H9 (cell line): ENCODE results near the gene FBRSL1. TPM values are rescaled to one million over a fixed set of nuclear protein-coding genes. Genes with fewer than 3 reads are reported as not detected.

Experiments
- DNase-seq: peaks from one replicate; pipeline ENCODE4 v3.0.0-alpha.2; 2017
- H2AFZ ChIP-seq: one replicate; pipeline ENCODE4 v1.6.1; 2013; ENCODE audit warnings: mild to moderate bottlenecking, low read length, control low read depth, moderate library complexity
- H2AK5ac ChIP-seq: 2 replicates; pipeline ENCODE4 v1.6.1; 2013; ENCODE audit warnings: low read length, control low read depth, mixed read lengths; ENCODE audit not compliant: insufficient read length
- H2BK120ac ChIP-seq: one replicate; pipeline ENCODE4 v1.6.1; 2013; ENCODE audit warnings: low read depth, mild to moderate bottlenecking, low read length, control low read depth, inconsistent platforms; ENCODE audit not compliant: poor library complexity, severe bottlenecking
- H2BK12ac ChIP-seq: 2 replicates; pipeline ENCODE4 v1.6.1; 2013; ENCODE audit warnings: low read length, control low read depth, mixed read lengths, low read depth; ENCODE audit not compliant: insufficient read length
- H2BK15ac ChIP-seq: 2 replicates; pipeline ENCODE4 v1.6.1; 2013; ENCODE audit warnings: low read depth, low read length, control low read depth
- H2BK20ac ChIP-seq: one replicate; pipeline ENCODE4 v1.6.1; 2013; ENCODE audit warnings: low read depth, mild to moderate bottlenecking, low read length, control low read depth, inconsistent platforms; ENCODE audit not compliant: poor library complexity, severe bottlenecking
- H2BK5ac ChIP-seq: 2 replicates; pipeline ENCODE4 v1.6.1; 2013; ENCODE audit warnings: low read length, control low read depth, mixed read lengths; ENCODE audit not compliant: insufficient read length
- H3K14ac ChIP-seq: 2 replicates; pipeline ENCODE4 v1.6.1; 2013; ENCODE audit warnings: low read length, control low read depth; ENCODE audit not compliant: insufficient read depth
- H3K18ac ChIP-seq: 2 replicates; pipeline ENCODE4 v1.6.1; 2013; ENCODE audit warnings: low read depth, mild to moderate bottlenecking, mixed read lengths, low read length, control low read depth; ENCODE audit not compliant: insufficient read length
- H3K23ac ChIP-seq: 2 replicates; pipeline ENCODE4 v1.6.1; 2013; ENCODE audit warnings: low read length, control low read depth, mixed read lengths, low read depth; ENCODE audit not compliant: insufficient read length
- H3K23me2 ChIP-seq: 2 replicates; pipeline ENCODE4 v1.6.1; 2013; ENCODE audit warnings: low read depth, mild to moderate bottlenecking, mixed read lengths, low read length, control low read depth; ENCODE audit not compliant: insufficient read length, poor library complexity, severe bottlenecking
- H3K27ac ChIP-seq: 2 replicates; pipeline ENCODE4 v1.5.1; 2013; ENCODE audit warnings: low read length, control low read depth, mixed read lengths, low read depth; ENCODE audit not compliant: insufficient read length
- H3K27me3 ChIP-seq: 2 replicates; pipeline ENCODE4 v1.6.1; 2013; ENCODE audit warnings: low read length, control low read depth, inconsistent platforms; ENCODE audit not compliant: insufficient read depth
- H3K4ac ChIP-seq: 2 replicates; pipeline ENCODE4 v1.6.1; 2013; ENCODE audit warnings: low read depth, mild to moderate bottlenecking, control low read depth, inconsistent platforms, low read length, moderate library complexity
- H3K4me1 ChIP-seq: 2 replicates; pipeline ENCODE4 v1.6.1; 2013; ENCODE audit warnings: low read length, control low read depth, inconsistent platforms; ENCODE audit not compliant: insufficient read depth
- H3K4me2 ChIP-seq: 2 replicates; pipeline ENCODE4 v1.6.1; 2013; ENCODE audit warnings: low read length, control low read depth, mixed read lengths; ENCODE audit not compliant: insufficient read length, insufficient read depth
- H3K56ac ChIP-seq: 2 replicates; pipeline ENCODE4 v1.6.1; 2013; ENCODE audit warnings: low read depth, mild to moderate bottlenecking, mixed read lengths, low read length, control low read depth; ENCODE audit not compliant: insufficient read length
- H3K79me1 ChIP-seq: 2 replicates; pipeline ENCODE4 v1.6.1; 2013; ENCODE audit warnings: low read depth, mild to moderate bottlenecking, moderate library complexity, low read length, control low read depth, inconsistent platforms; ENCODE audit not compliant: insufficient read depth, poor library complexity, severe bottlenecking
- H3K79me2 ChIP-seq: 2 replicates; pipeline ENCODE4 v1.6.1; 2013; ENCODE audit warnings: low read length, control low read depth, inconsistent platforms; ENCODE audit not compliant: insufficient read depth
- H3K9ac ChIP-seq: 2 replicates; pipeline ENCODE4 v1.6.1; 2013; ENCODE audit warnings: low read length, control low read depth, mixed read lengths; ENCODE audit not compliant: insufficient read length; ENCODE audit errors: extremely low read depth
- H3K9me3 ChIP-seq: one replicate; pipeline ENCODE4 v1.6.1; 2013; ENCODE audit warnings: low read depth, low read length, inconsistent platforms; ENCODE audit not compliant: control insufficient read depth
- H3T11ph ChIP-seq: one replicate; pipeline ENCODE4 v1.6.1; 2013; ENCODE audit warnings: mild to moderate bottlenecking, low read length, control low read depth, inconsistent platforms
- H4K20me1 ChIP-seq: one replicate; pipeline ENCODE4 v1.6.1; 2013; ENCODE audit not compliant: control insufficient read depth, insufficient read length, insufficient read depth
- H4K5ac ChIP-seq: 2 replicates; pipeline ENCODE4 v1.6.1; 2013; ENCODE audit warnings: low read depth, mild to moderate bottlenecking, mixed read lengths, low read length, control low read depth; ENCODE audit not compliant: insufficient read length
- H4K8ac ChIP-seq: replicated peaks from 2 replicates; pipeline ENCODE4 v1.6.1; 2013; ENCODE audit warnings: low read length, control low read depth, mixed read lengths, low read depth; ENCODE audit not compliant: insufficient read length
- H4K91ac ChIP-seq: 2 replicates; pipeline ENCODE4 v1.6.1; 2013; ENCODE audit warnings: low read depth, mild to moderate bottlenecking, moderate library complexity, mixed read lengths, low read length, control low read depth; ENCODE audit not compliant: insufficient read length
- H3K27ac Mint-ChIP-seq, 3 experiments: 2 replicates in 2 of 3; 3 replicates in 1 of 3; pipeline ENCODE4 v1.8.0; 2020 to 2021; ENCODE audit warnings: mixed read lengths in 3 of 3, mild to moderate bottlenecking in 1 of 3, moderate library complexity in 1 of 3
- H3K27me3 Mint-ChIP-seq: 2 replicates; pipeline ENCODE4 v1.8.0; 2021; ENCODE audit warnings: low read depth, mild to moderate bottlenecking, moderate library complexity, mixed read lengths
- H3K36me3 Mint-ChIP-seq, 3 experiments: 2 replicates in 2 of 3; 3 replicates in 1 of 3; pipeline ENCODE4 v1.8.0; 2020 to 2021; ENCODE audit warnings: low read depth in 3 of 3, mixed read lengths in 3 of 3; ENCODE audit not compliant: insufficient read depth in 1 of 3
- H3K4me1 Mint-ChIP-seq, 2 experiments: 2 replicates each; pipeline ENCODE4 v1.8.0; 2020; ENCODE audit warnings: mixed read lengths in 2 of 2
- H3K4me3 Mint-ChIP-seq, 2 experiments: 2 replicates in 1 of 2; 3 replicates in 1 of 2; pipeline ENCODE4 v1.8.0; 2020 to 2021; ENCODE audit warnings: mild to moderate bottlenecking in 2 of 2, mixed read lengths in 2 of 2, moderate library complexity in 1 of 2
- H3K9me3 Mint-ChIP-seq, 2 experiments: 2 replicates in 1 of 2; 3 replicates in 1 of 2; pipeline ENCODE4 v1.8.0; 2020; ENCODE audit warnings: mild to moderate bottlenecking in 2 of 2, mixed read lengths in 2 of 2, moderate library complexity in 1 of 2
- CTCF ChIP-seq: fragments of 200-600 bp; sonication (generic); conservative IDR thresholded peaks from 3 replicates; pipeline ENCODE4 v1.8.0; 2021; ENCODE audit warnings: antibody characterized with exemption, mild to moderate bottlenecking
- WGBS: extraction: QIAGEN DNeasy Blood & Tissue Kit; methylation state at CpG from one replicate; pipeline ENCODE4 v1.1.7; 2013; ENCODE audit warnings: missing lambda C conversion rate, low lambda C conversion rate, mixed read lengths; ENCODE audit not compliant: insufficient read length; ENCODE audit errors: extremely low coverage; 5-methylcytosine and 5-hydroxymethylcytosine counted together
- total RNA-seq: library from RNA; stranded (reverse); gene quantifications from 2 replicates; pipeline ENCODE4 v1.2.1, GENCODE V29; 2021

Gene FBRSL1
- total RNA-seq, 1 experiment from 2014 or later = 90.8 TPM

DNA sequence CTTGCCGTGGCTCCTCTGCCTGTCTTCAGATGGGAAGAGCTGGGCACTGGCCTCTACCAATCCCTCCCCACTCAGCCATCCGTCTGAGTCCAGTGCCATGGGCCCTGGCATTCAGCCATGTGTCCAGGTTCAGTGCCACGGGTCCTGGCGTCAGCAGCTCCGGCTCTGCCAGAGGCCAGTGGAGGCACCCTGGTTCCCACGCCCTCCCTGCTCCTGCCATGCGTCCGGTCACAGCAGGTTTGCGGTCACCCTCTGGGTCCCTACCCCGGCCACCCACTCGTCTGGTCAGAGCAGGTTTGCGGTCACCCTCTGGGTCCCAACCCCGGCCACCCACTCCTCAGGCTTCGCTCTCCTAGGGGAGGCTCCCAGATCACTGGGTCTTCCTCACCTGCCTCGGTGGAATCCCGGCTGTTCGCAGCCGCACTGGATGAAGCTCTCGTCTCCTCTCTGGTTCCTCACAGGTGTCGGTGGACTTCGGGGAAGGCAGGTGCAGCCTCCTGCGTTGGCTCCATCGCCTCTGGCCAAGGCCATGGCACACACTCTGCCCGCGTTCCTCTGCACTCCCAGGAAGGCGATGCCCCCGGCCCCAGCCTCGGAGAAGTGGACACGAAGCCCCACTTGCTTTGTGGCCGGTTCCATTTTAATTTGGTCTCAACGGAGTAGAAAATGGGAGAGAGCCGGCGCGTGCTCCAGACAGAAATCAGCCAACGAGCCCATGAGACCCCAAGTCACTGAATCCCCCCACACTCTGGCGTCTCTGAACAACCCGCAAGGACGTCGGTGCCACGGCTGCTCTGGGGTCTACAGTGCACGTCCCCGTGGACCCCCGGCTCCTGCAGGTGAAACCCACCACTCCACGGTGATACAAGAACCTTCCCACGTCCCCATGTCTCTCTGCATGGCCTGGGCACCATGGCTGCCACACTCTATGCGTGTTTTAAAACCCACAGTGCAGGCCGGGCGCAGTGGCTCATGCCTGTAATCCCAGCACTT lies 47.8 kb upstream of the FBRSL1 start:
- Mint-ChIP-seq H3K4me3 (no peak overlapping the region; a peak in 1 of 5 replicates), H3K27ac (no peak overlapping the region), H3K36me3 (peaks cover 0 to 22% (median 6%) of the 10 kb centered on the region in 3 experiments; a peak in 4 of 7 replicates), H3K9me3 (peaks cover 18 to 60% of the 10 kb centered on the region in 2 experiments), H3K4me1 (peaks cover 14 to 17% of the 10 kb centered on the region in 2 experiments), H3K27me3 (peaks cover 91% of the 10 kb centered on the region)
- Histone ChIP-seq H3K9ac (no peak overlapping the region), H3K9me3 (no peaks in the 10 kb centered on the region), H3K18ac (no peak overlapping the region), H3K79me2 (no peaks in the 10 kb centered on the region), H3K4me1 (no peaks in the 10 kb centered on the region), H2BK5ac (no peak overlapping the region), H3K4me2 (no peak overlapping the region), H3K23ac (no peak overlapping the region), H3K27me3 (peaks cover 5% of the 10 kb centered on the region; the same call in 1 of the 2 replicates), H2BK120ac (no peak overlapping the region), H2AK5ac (no peak overlapping the region), H3K79me1 (no peaks in the 10 kb centered on the region), H4K8ac (no peak overlapping the region), H3K27ac (no peak overlapping the region), H3K56ac (no peak overlapping the region), H3T11ph (no peak overlapping the region), H3K23me2 (peaks cover 3% of the 10 kb centered on the region), H3K14ac (no peak overlapping the region), H3K4ac (no peak overlapping the region), H4K91ac (no peak overlapping the region), H4K5ac (no peak overlapping the region), H2BK20ac (no peak overlapping the region), H2BK15ac (no peak overlapping the region), H2BK12ac (no peak overlapping the region), H2AFZ (no peak overlapping the region), H4K20me1 (no peaks in the 10 kb centered on the region)
- no peak for TF ChIP-seq CTCF
- WGBS = no CpG with 5 or more reads among the region's 48 CpGs
- DNase-seq = no peak
